Mesendoderm (in vitro differentiated cells): ENCODE data around the gene SOX6.

Experiments
- DNase-seq: peaks from one replicate; pipeline ENCODE4 v3.0.0; 2013
- H2AK5ac ChIP-seq: 2 replicates; pipeline ENCODE4 v1.6.1; 2013; ENCODE audit warnings: low read length, inconsistent platforms
- H2BK120ac ChIP-seq: 2 replicates; pipeline ENCODE4 v1.6.1; 2013; ENCODE audit warnings: low read depth, mild to moderate bottlenecking, low read length, moderate library complexity, mixed read lengths
- H2BK15ac ChIP-seq: replicated peaks from 2 replicates; pipeline ENCODE4 v1.6.1; 2013; ENCODE audit warnings: low read depth, mild to moderate bottlenecking, moderate library complexity
- H2BK5ac ChIP-seq: 2 replicates; pipeline ENCODE4 v1.6.1; 2013; ENCODE audit warnings: low read length, inconsistent platforms
- H3K18ac ChIP-seq: 2 replicates; pipeline ENCODE4 v1.6.1; 2013; ENCODE audit warnings: mild to moderate bottlenecking, low read length, mixed read lengths
- H3K23ac ChIP-seq: one replicate; pipeline ENCODE4 v1.6.1; 2013; ENCODE audit warnings: low read length
- H3K27ac ChIP-seq: 2 replicates; pipeline ENCODE4 v1.5.1; 2013; ENCODE audit warnings: low read depth, mild to moderate bottlenecking, inconsistent platforms, low read length, moderate library complexity
- H3K27me3 ChIP-seq: 2 replicates; pipeline ENCODE4 v1.6.1; 2013; ENCODE audit warnings: low read length, control low read depth, mild to moderate bottlenecking, inconsistent platforms; ENCODE audit not compliant: insufficient read depth, poor library complexity
- H3K36me3 ChIP-seq: 2 replicates; pipeline ENCODE4 v1.6.1; 2013; ENCODE audit warnings: low read length, inconsistent platforms; ENCODE audit not compliant: control insufficient read depth, insufficient read depth
- H3K4ac ChIP-seq: one replicate; pipeline ENCODE4 v1.6.1; 2013; ENCODE audit warnings: low read depth, mild to moderate bottlenecking, low read length, moderate library complexity
- H3K4me1 ChIP-seq: 2 replicates; pipeline ENCODE4 v1.6.1; 2013; ENCODE audit warnings: low read depth, low read length, inconsistent platforms; ENCODE audit not compliant: control insufficient read depth
- H3K4me2 ChIP-seq: 2 replicates; pipeline ENCODE4 v1.6.1; 2013; ENCODE audit warnings: low read length
- H3K4me3 ChIP-seq: 2 replicates; pipeline ENCODE4 v1.5.1; 2013; ENCODE audit warnings: mild to moderate bottlenecking, low read length
- H3K56ac ChIP-seq: one replicate; pipeline ENCODE4 v1.6.1; 2013; ENCODE audit warnings: low read length
- H3K79me1 ChIP-seq: 2 replicates; pipeline ENCODE4 v1.6.1; 2013; ENCODE audit warnings: low read length, inconsistent platforms
- H3K79me2 ChIP-seq: 2 replicates; pipeline ENCODE4 v1.6.1; 2013; ENCODE audit warnings: mild to moderate bottlenecking, low read length; ENCODE audit not compliant: control insufficient read depth, insufficient read depth
- H3K9ac ChIP-seq: 2 replicates; pipeline ENCODE4 v1.6.1; 2013; ENCODE audit warnings: low read length, inconsistent platforms
- H4K5ac ChIP-seq: one replicate; pipeline ENCODE4 v1.6.1; 2013; ENCODE audit warnings: low read length
- H4K8ac ChIP-seq: one replicate; pipeline ENCODE4 v1.6.1; 2013; ENCODE audit warnings: low read depth, mild to moderate bottlenecking, control low read depth, low read length, moderate library complexity
- WGBS: extraction: QIAGEN DNeasy Blood & Tissue Kit; methylation state at CpG from one replicate; pipeline ENCODE4 v1.1.7; 2013; ENCODE audit warnings: low lambda C conversion rate, missing lambda C conversion rate; ENCODE audit not compliant: insufficient coverage; ENCODE audit errors: extremely low coverage; 5-methylcytosine and 5-hydroxymethylcytosine counted together

The SOX6 gene

DNA sequence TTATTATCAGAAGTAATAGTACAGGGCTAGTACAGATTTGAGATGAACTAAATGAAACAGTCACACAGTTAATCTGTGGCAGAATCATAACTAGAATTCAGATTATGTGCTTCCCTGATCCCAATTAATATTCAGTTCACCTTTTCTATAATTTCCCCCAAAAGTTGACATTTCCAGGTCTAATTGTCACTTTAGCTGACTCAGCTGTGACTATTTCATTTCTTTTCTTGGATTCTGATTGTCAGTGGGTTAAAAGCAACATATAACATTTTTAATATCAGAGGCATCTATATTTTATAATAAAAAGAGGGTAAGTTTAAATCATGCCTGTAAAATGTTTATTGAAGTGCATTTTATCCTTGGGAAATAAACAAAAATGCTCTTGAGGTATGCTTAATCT is 28.8 kb upstream of the SOX6 start:
- H2BK15ac ChIP-seq: no peak overlapping the region
- H3K79me1 ChIP-seq: no peaks in the 10 kb centered on the region
- H2BK5ac ChIP-seq: no peak overlapping the region
- no peak overlapping the region for H3K4ac ChIP-seq
- H3K18ac ChIP-seq: no peak overlapping the region
- no peak overlapping the region for H3K27ac ChIP-seq
- H3K4me1 ChIP-seq: no peaks in the 10 kb centered on the region
- no peak overlapping the region for H3K56ac ChIP-seq
- H3K23ac ChIP-seq: no peak overlapping the region
- no peak overlapping the region for H4K5ac ChIP-seq
- H2AK5ac ChIP-seq: no peak overlapping the region
- no peaks in the 10 kb centered on the region for H3K79me2 ChIP-seq
- H3K27me3 ChIP-seq: no peaks in the 10 kb centered on the region
- H3K36me3 ChIP-seq: no peaks in the 10 kb centered on the region
- no peak for DNase-seq
- no peak overlapping the region for H3K9ac ChIP-seq
- H3K4me3 ChIP-seq: no peak overlapping the region
- H2BK120ac ChIP-seq: no peak overlapping the region
- no peak overlapping the region for H4K8ac ChIP-seq
- no peak overlapping the region for H3K4me2 ChIP-seq

DNA sequence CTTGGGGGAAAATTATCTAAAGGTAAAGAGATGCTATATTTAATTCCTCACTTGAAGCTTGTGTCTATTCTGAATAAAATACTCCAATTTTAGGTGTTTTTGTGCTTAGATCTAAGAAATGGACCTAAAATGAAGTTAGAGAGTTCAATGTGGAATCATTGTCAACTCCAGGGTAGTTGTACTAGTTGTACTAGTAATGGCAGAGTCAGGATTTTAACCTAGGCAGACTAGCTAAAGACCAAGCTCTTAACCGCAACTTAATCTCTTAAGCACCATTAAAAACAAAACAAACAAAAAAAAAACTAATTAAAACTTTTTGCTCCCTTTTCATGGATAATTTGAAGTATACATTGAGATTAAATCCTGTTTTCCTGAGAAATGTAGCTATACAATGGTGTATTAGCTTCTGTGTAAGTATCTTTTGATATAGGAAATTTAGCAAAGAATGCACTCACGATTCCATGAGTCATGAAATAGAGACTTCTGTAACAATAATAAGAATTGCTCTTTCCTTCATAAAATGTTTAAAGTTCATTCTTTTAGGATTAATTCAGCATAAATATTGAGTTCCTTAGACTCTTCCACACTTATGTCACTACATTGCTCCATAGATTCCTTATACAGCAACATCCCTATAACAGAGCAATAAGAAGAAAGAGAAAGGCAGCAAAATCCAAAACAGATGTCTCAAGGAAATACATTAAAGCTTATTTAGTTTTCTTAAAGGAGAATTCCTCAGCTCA is 26.5 kb upstream of the SOX6 start:
- Histone ChIP-seq H3K56ac (no peak overlapping the region), H2AK5ac (no peak overlapping the region), H4K8ac (no peak overlapping the region), H3K9ac (no peak overlapping the region), H3K4me3 (no peak overlapping the region), H3K4me1 (no peaks in the 10 kb centered on the region), H3K27me3 (no peaks in the 10 kb centered on the region), H3K23ac (no peak overlapping the region), H3K79me1 (no peaks in the 10 kb centered on the region), H3K18ac (no peak overlapping the region), H3K4me2 (no peak overlapping the region), H3K27ac (no peak overlapping the region), H3K4ac (no peak overlapping the region), H4K5ac (no peak overlapping the region), H3K79me2 (no peaks in the 10 kb centered on the region), H3K36me3 (no peaks in the 10 kb centered on the region), H2BK120ac (no peak overlapping the region), H2BK15ac (no peak overlapping the region), H2BK5ac (no peak overlapping the region)
- no CpG with 5 or more reads among the region's 2 CpGs for WGBS
- DNase-seq: no peak

DNA sequence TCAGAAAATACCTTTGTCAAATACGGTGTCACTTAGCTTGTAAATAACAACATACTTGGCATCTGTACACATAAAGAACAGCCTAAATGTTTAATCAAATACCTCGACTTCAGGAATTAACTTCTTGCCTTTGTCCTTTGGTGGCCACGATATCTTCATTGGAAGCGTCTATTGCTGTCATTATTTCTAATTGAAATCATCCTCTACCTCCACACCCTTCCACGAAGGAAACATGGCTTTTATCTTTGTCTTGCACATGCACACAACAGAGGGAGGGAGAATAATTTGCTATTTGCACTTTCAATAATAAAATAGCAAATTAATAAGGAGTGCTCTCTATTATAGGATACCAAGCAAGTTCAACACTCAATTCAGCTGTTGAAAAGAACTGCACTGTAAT is 25.8 kb upstream of the SOX6 start:
- H3K23ac ChIP-seq: no peak overlapping the region
- no peak overlapping the region for H3K9ac ChIP-seq
- H3K4ac ChIP-seq: no peak overlapping the region
- DNase-seq: no peak
- no peak overlapping the region for H3K4me2 ChIP-seq
- H4K8ac ChIP-seq: no peak overlapping the region
- H2BK5ac ChIP-seq: no peak overlapping the region
- H2BK120ac ChIP-seq: no peak overlapping the region
- no peak overlapping the region for H3K4me3 ChIP-seq
- H2AK5ac ChIP-seq: no peak overlapping the region
- no peak overlapping the region for H3K56ac ChIP-seq
- H3K27ac ChIP-seq: no peak overlapping the region
- no peaks in the 10 kb centered on the region for H3K79me1 ChIP-seq
- no peaks in the 10 kb centered on the region for H3K4me1 ChIP-seq
- H3K36me3 ChIP-seq: no peaks in the 10 kb centered on the region
- no peak overlapping the region for H2BK15ac ChIP-seq
- H3K79me2 ChIP-seq: no peaks in the 10 kb centered on the region
- H3K27me3 ChIP-seq: no peaks in the 10 kb centered on the region
- no peak overlapping the region for H3K18ac ChIP-seq
- WGBS: no CpG with 5 or more reads among the region's 5 CpGs
- H4K5ac ChIP-seq: no peak overlapping the region

DNA sequence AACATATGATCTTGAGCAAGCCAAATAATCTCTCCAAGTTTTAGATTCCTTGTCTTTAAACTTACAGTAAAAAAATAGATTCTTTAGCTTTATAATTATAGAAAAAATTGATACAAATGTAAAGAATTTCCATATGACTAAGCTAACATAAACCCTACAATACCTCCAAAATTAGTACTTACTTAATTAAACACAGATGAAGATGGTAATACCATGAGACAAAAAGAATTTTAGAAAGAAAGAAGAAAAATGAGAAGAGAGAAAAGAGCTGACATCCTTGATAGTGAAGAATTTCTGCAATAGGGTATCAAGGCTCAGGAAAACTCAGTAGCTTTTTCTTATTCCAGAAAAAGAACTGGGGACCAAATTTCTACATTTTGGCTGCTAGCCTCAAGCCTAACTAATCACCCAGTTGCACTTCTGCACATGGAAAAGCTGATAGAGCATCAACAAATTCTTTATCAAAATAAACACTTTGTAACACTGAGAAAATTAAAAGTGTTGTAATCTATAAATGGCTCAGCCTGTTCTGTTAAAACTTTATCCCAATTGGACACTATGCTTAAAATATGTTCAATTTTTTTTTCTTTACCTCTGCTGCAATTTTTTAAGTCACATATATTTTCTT is 24.7 kb upstream of the SOX6 start:
- Histone ChIP-seq H2AK5ac (no peak overlapping the region), H4K5ac (no peak overlapping the region), H3K79me1 (no peaks in the 10 kb centered on the region), H3K4me2 (no peak overlapping the region), H3K18ac (no peak overlapping the region), H3K27ac (no peak overlapping the region), H3K9ac (no peak overlapping the region), H3K4ac (no peak overlapping the region), H2BK15ac (no peak overlapping the region), H3K4me1 (no peaks in the 10 kb centered on the region), H3K36me3 (no peaks in the 10 kb centered on the region), H4K8ac (no peak overlapping the region), H3K23ac (no peak overlapping the region), H2BK120ac (no peak overlapping the region), H3K4me3 (no peak overlapping the region), H2BK5ac (no peak overlapping the region), H3K56ac (no peak overlapping the region), H3K79me2 (no peaks in the 10 kb centered on the region), H3K27me3 (no peaks in the 10 kb centered on the region)
- DNase-seq: no peak

DNA sequence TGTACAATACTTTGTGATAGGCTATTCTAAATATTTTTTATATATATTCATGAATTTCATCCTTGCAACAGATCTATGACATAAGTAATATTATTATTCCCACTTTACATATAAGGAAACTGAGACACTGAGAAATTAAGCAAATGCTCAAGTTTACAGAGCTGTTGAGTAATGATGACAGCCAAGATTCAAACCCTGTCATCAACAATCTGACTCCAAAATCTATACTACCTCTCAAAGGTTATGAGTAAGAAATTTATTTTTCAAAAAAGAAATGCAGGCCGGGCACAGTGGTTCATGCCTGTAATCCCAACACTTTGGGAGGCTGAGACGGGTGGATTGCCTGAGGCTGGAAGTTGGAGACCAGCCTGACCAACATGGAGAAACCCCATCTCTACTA is 22.6 kb upstream of the SOX6 start:
- H2BK120ac ChIP-seq: no peak overlapping the region
- no peak for DNase-seq
- H2BK5ac ChIP-seq: no peak overlapping the region
- H3K4me3 ChIP-seq: no peak overlapping the region
- no peak overlapping the region for H3K4ac ChIP-seq
- no peaks in the 10 kb centered on the region for H3K27me3 ChIP-seq
- no peaks in the 10 kb centered on the region for H3K79me2 ChIP-seq
- WGBS: no CpG with 5 or more reads among the region's 2 CpGs
- no peaks in the 10 kb centered on the region for H3K79me1 ChIP-seq
- no peak overlapping the region for H3K18ac ChIP-seq
- H3K4me2 ChIP-seq: no peak overlapping the region
- H3K9ac ChIP-seq: no peak overlapping the region
- H3K4me1 ChIP-seq: no peaks in the 10 kb centered on the region
- no peak overlapping the region for H3K23ac ChIP-seq
- no peak overlapping the region for H2AK5ac ChIP-seq
- no peak overlapping the region for H3K27ac ChIP-seq
- H4K8ac ChIP-seq: no peak overlapping the region
- no peak overlapping the region for H2BK15ac ChIP-seq
- no peak overlapping the region for H4K5ac ChIP-seq
- H3K36me3 ChIP-seq: no peaks in the 10 kb centered on the region
- no peak overlapping the region for H3K56ac ChIP-seq

DNA sequence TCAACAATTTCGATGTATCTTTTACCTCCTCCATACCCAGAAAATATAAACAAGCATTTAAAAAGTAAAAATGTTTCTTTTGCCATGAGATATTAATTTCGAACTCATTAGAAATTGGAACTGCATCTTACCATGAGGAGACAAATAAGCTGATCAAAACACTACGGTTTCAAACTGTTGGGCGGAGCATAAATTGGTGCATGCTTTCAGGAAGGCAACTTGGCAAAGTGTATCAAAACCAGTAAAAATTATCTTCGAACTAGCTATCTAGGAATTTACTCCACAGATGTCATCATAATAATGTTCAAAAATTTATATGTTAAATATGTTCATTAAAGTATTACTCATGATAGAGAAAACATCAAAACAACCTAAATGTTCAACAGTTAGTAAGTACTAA is 21.4 kb upstream of the SOX6 start:
- Histone ChIP-seq H2AK5ac (no peak overlapping the region), H3K4ac (no peak overlapping the region), H4K5ac (no peak overlapping the region), H3K18ac (no peak overlapping the region), H3K79me1 (no peaks in the 10 kb centered on the region), H3K4me1 (no peaks in the 10 kb centered on the region), H3K27me3 (no peaks in the 10 kb centered on the region), H3K4me3 (no peak overlapping the region), H2BK5ac (no peak overlapping the region), H2BK15ac (no peak overlapping the region), H4K8ac (no peak overlapping the region), H3K27ac (no peak overlapping the region), H3K9ac (no peak overlapping the region), H3K36me3 (no peaks in the 10 kb centered on the region), H3K79me2 (no peaks in the 10 kb centered on the region), H3K56ac (no peak overlapping the region), H3K4me2 (no peak overlapping the region), H3K23ac (no peak overlapping the region), H2BK120ac (no peak overlapping the region)
- WGBS: no CpG with 5 or more reads among the region's 5 CpGs
- DNase-seq: no peak
